OCI-LY3 (cell line): ENCODE measurements around the gene EXOC7.

Experiments used
- H2AFZ ChIP-seq: fragments of 200-600, 300-600 bp; shearing (Covaris generic); 2 replicates; pipeline ENCODE4 v1.6.0; 2014; ENCODE audit warnings: antibody characterized with exemption, low read depth, low read length
- H3K27ac ChIP-seq: fragments of 200-600, 300-600 bp; sonication (generic); 2 replicates; pipeline ENCODE4 v1.5.1; 2014; ENCODE audit warnings: mild to moderate bottlenecking, low read length, moderate library complexity, mixed read lengths
- H3K27me3 ChIP-seq: fragments of 200-600, 300-600 bp; sonication (generic); 2 replicates; pipeline ENCODE4 v1.6.1; 2014; ENCODE audit warnings: low read depth, low read length, mixed read lengths
- H3K36me3 ChIP-seq: fragments of 200-600, 300-600 bp; sonication (generic); replicated peaks from 2 replicates; pipeline ENCODE3; 2014; ENCODE audit warnings: low read depth, low read length, mixed read lengths
- H3K4me1 ChIP-seq: fragments of 300-600, 200-600 bp; sonication (generic); 2 replicates; pipeline ENCODE4 v1.6.1; 2014; ENCODE audit warnings: low read length, mixed read lengths
- H3K4me2 ChIP-seq: fragments of 200-600, 300-600 bp; sonication (generic); 2 replicates; pipeline ENCODE4 v1.6.1; 2014; ENCODE audit warnings: low read length, mixed read lengths
- H3K4me3 ChIP-seq: fragments of 300-600, 200-600 bp; sonication (generic); 2 replicates; pipeline ENCODE4 v1.5.1; 2014; ENCODE audit warnings: antibody characterized with exemption, mild to moderate bottlenecking, low read length, moderate library complexity
- H3K79me2 ChIP-seq: fragments of 300-600, 200-600 bp; shearing (Covaris generic); 2 replicates; pipeline ENCODE4 v1.6.1; 2014; ENCODE audit warnings: mild to moderate bottlenecking, low read length, mixed read lengths
- H3K9ac ChIP-seq: fragments of 300-600, 200-600 bp; shearing (Covaris generic); 2 replicates; pipeline ENCODE4 v1.6.0; 2014; ENCODE audit warnings: mild to moderate bottlenecking, low read length, moderate library complexity
- H3K9me3 ChIP-seq: fragments of 200-600, 300-600 bp; shearing (Covaris generic); 2 replicates; pipeline ENCODE4 v1.6.1; 2014; ENCODE audit warnings: low read length, mixed read lengths; ENCODE audit not compliant: insufficient read depth
- H4K20me1 ChIP-seq: fragments of 200-600, 300-600 bp; sonication (generic); 2 replicates; pipeline ENCODE4 v1.6.1; 2016; ENCODE audit warnings: low read length, mixed read lengths; ENCODE audit not compliant: insufficient read depth
- CTCF ChIP-seq: fragments of 200-600, 300-600 bp; sonication (generic); IDR thresholded peaks from 2 replicates; pipeline ENCODE4 v1.5.1; 2014; ENCODE audit warnings: antibody characterized with exemption, low read length, low read depth
- EZH2phosphoT487 ChIP-seq: fragments of 200-600 bp; shearing (Covaris generic); IDR thresholded peaks from 2 replicates; pipeline ENCODE4 v1.6.1; 2018; ENCODE audit warnings: antibody characterized with exemption, mixed run types, low read depth

EXOC7 gene

GRCh38 chr17:76090517-76091129 lies 13.0 kb downstream of the EXOC7 start:
- H2AFZ ChIP-seq, result no peak overlapping the region
- H3K4me2 ChIP-seq, result no peak overlapping the region
- H3K27me3 ChIP-seq, result no peaks in the 10 kb centered on the region
- H3K79me2 ChIP-seq, result no peaks in the 10 kb centered on the region
- TF ChIP-seq EZH2phosphoT487, result no peak
- TF ChIP-seq CTCF, result no peak
- no peaks in the 10 kb centered on the region for H3K4me1 ChIP-seq
- no peak overlapping the region for H3K27ac ChIP-seq
- no peaks in the 10 kb centered on the region for H3K9me3 ChIP-seq
- H3K9ac ChIP-seq, result no peak overlapping the region
- peaks cover 19% of the 10 kb centered on the region for H3K36me3 ChIP-seq
- no peak overlapping the region for H3K4me3 ChIP-seq
- H4K20me1 ChIP-seq, result no peaks in the 10 kb centered on the region

GRCh38 chr17:76089680-76090516 lies 13.7 kb downstream of the EXOC7 start:
- no peak overlapping the region for H3K9ac ChIP-seq
- H3K36me3 ChIP-seq, result peaks cover 23% of the 10 kb centered on the region
- no peaks in the 10 kb centered on the region for H3K4me1 ChIP-seq
- no peak overlapping the region for H3K27ac ChIP-seq
- no peak overlapping the region for H3K4me3 ChIP-seq
- H2AFZ ChIP-seq, result no peak overlapping the region
- TF ChIP-seq CTCF, result no peak
- no peak for TF ChIP-seq EZH2phosphoT487
- no peaks in the 10 kb centered on the region for H3K79me2 ChIP-seq
- H4K20me1 ChIP-seq, result no peaks in the 10 kb centered on the region
- no peak overlapping the region for H3K4me2 ChIP-seq
- H3K27me3 ChIP-seq, result no peaks in the 10 kb centered on the region
- no peaks in the 10 kb centered on the region for H3K9me3 ChIP-seq

- H3K9me3 ChIP-seq, result no peaks in the 10 kb centered on the region
- no peak overlapping the region for H3K9ac ChIP-seq
- no peak overlapping the region for H3K4me2 ChIP-seq
- H3K79me2 ChIP-seq, result no peaks in the 10 kb centered on the region
- H2AFZ ChIP-seq, result no peak overlapping the region
- peaks cover 20% of the 10 kb centered on the region for H3K36me3 ChIP-seq
- TF ChIP-seq CTCF (no peak), EZH2phosphoT487 (no peak)
- no peak overlapping the region for H3K4me3 ChIP-seq
- no peak overlapping the region for H3K27ac ChIP-seq
- H4K20me1 ChIP-seq, result no peaks in the 10 kb centered on the region
- no peaks in the 10 kb centered on the region for H3K4me1 ChIP-seq
- H3K27me3 ChIP-seq, result no peaks in the 10 kb centered on the region
Measured at GRCh38 chr17:76088868-76089576, 14.6 kb downstream of the EXOC7 start.
